K562 (cell line): ENCODE results near the gene ZNF479. TPM values are rescaled to one million over a fixed set of nuclear protein-coding genes. Genes with fewer than 3 reads are reported as not detected.

Experiments
- PHB ChIP-seq: fragments of 250-450 bp; sonication (Bioruptor Pico); IDR thresholded peaks from 2 replicates; pipeline ENCODE4 v1.5.0; 2021
- polyA plus RNA-seq, 8 experiments: library from polyadenylated mRNA; depleted of rRNA in 4 of 8; stranded (reverse) in 5 of 8; unstranded in 3 of 8; fragments of >200 nt; fragmentation: Nextera tagmentation in 2 of 8; fragmentation: Illumina TruSeq in 1 of 8; extraction: Ambion mirVana in 2 of 8; extraction: Trizol in 1 of 8; gene quantifications; 2 replicates each; pipeline versions ENCODE4 v1.2.1 to v1.2.3, GENCODE V29; 2011 to 2014; ENCODE audit warnings: inconsistent platforms in 1 of 8, missing spikeins in 1 of 8
- total RNA-seq, 7 experiments: library from RNA; depleted of rRNA in 6 of 7; stranded (reverse); fragments of >200 nt in 6 of 7; fragmentation: Illumina TruSeq in 2 of 7; extraction: Trizol in 2 of 7; gene quantifications; 2 replicates each; pipeline versions ENCODE4 v1.2.1 to v1.2.3, GENCODE V29; 2011 to 2021; ENCODE audit warnings: low replicate concordance in 1 of 7
- TF ChIP-seq, protein P1 (sequence below), 2 experiments: fragments of 450-650 bp; formaldehyde crosslinking in 1 of 2; IDR thresholded peaks; 2 replicates each; pipeline versions ENCODE4 v1.4.0 to v1.6.1; 2014 to 2020; ENCODE audit warnings: mild to moderate bottlenecking in 2 of 2, borderline replicate concordance in 1 of 2, low read depth in 1 of 2
- TF ChIP-seq, protein P2 (sequence below): fragments of 200-800 bp; sonication (Bioruptor generic); IDR thresholded peaks from 2 replicates; pipeline ENCODE4 v1.6.1; 2017; ENCODE audit warnings: missing genetic modification characterization, missing compliant biosample characterization
- TF ChIP-seq, protein P3 (sequence below): fragments of 250-450 bp; sonication (Bioruptor Pico); IDR thresholded peaks from 2 replicates; pipeline ENCODE4 v1.8.0; 2021; ENCODE audit warnings: borderline replicate concordance, mild to moderate bottlenecking, moderate library complexity; ENCODE audit not compliant: poor library complexity, severe bottlenecking

ZNF479 gene
- total and polyA plus RNA-seq, 9 of the 15 experiments (the other 6 are each of a cell fraction or from before 2014, with no cell fraction given) = not detected

DNA sequence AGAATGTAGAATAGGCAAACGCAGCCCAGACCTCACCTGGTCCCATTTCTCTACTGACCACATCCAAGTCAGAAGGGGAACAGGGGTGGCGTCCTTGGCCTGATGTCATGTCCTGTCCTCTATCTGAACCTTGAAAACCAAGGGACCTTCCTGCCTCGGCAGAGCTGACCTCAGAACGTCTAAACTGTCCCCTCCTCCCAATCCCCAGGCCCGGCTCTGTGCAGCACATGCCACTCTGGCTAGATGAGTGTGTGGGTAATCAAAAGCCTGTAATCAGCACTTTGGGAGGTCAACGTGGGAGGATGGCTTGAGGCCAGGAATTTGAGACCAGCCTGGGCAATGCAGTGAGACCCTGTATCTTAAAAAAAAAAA, 46.5 kb upstream of the ZNF479 start (continued):
- TF ChIP-seq, protein P1, sequence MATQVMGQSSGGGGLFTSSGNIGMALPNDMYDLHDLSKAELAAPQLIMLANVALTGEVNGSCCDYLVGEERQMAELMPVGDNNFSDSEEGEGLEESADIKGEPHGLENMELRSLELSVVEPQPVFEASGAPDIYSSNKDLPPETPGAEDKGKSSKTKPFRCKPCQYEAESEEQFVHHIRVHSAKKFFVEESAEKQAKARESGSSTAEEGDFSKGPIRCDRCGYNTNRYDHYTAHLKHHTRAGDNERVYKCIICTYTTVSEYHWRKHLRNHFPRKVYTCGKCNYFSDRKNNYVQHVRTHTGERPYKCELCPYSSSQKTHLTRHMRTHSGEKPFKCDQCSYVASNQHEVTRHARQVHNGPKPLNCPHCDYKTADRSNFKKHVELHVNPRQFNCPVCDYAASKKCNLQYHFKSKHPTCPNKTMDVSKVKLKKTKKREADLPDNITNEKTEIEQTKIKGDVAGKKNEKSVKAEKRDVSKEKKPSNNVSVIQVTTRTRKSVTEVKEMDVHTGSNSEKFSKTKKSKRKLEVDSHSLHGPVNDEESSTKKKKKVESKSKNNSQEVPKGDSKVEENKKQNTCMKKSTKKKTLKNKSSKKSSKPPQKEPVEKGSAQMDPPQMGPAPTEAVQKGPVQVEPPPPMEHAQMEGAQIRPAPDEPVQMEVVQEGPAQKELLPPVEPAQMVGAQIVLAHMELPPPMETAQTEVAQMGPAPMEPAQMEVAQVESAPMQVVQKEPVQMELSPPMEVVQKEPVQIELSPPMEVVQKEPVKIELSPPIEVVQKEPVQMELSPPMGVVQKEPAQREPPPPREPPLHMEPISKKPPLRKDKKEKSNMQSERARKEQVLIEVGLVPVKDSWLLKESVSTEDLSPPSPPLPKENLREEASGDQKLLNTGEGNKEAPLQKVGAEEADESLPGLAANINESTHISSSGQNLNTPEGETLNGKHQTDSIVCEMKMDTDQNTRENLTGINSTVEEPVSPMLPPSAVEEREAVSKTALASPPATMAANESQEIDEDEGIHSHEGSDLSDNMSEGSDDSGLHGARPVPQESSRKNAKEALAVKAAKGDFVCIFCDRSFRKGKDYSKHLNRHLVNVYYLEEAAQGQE (IDR thresholded peaks at IDR 0.05; ENCODE audit: borderline replicate concordance) = no peak
- TF ChIP-seq, protein P1 (CRISPR knock-in tag; IDR thresholded peaks at IDR 0.05; ENCODE audit: low read depth) = no peak
- no peak for TF ChIP-seq PHB (CRISPR knock-in tag)
- TF ChIP-seq, protein P2, sequence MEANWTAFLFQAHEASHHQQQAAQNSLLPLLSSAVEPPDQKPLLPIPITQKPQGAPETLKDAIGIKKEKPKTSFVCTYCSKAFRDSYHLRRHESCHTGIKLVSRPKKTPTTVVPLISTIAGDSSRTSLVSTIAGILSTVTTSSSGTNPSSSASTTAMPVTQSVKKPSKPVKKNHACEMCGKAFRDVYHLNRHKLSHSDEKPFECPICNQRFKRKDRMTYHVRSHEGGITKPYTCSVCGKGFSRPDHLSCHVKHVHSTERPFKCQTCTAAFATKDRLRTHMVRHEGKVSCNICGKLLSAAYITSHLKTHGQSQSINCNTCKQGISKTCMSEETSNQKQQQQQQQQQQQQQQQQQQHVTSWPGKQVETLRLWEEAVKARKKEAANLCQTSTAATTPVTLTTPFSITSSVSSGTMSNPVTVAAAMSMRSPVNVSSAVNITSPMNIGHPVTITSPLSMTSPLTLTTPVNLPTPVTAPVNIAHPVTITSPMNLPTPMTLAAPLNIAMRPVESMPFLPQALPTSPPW (CRISPR knock-in tag) = no peak
- TF ChIP-seq, protein P3, sequence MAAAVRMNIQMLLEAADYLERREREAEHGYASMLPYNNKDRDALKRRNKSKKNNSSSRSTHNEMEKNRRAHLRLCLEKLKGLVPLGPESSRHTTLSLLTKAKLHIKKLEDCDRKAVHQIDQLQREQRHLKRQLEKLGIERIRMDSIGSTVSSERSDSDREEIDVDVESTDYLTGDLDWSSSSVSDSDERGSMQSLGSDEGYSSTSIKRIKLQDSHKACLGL (CRISPR knock-in tag) = no peak
